IPS DF 4.7 (cell line): ENCODE data around the gene TSC2.

ENCODE experiments used
- DNase-seq: peaks from one replicate; pipeline ENCODE4 v3.0.0-alpha.2; 2013; ENCODE audit warnings: low spot score; ENCODE audit errors: extremely low read depth

Gene TSC2

DNA sequence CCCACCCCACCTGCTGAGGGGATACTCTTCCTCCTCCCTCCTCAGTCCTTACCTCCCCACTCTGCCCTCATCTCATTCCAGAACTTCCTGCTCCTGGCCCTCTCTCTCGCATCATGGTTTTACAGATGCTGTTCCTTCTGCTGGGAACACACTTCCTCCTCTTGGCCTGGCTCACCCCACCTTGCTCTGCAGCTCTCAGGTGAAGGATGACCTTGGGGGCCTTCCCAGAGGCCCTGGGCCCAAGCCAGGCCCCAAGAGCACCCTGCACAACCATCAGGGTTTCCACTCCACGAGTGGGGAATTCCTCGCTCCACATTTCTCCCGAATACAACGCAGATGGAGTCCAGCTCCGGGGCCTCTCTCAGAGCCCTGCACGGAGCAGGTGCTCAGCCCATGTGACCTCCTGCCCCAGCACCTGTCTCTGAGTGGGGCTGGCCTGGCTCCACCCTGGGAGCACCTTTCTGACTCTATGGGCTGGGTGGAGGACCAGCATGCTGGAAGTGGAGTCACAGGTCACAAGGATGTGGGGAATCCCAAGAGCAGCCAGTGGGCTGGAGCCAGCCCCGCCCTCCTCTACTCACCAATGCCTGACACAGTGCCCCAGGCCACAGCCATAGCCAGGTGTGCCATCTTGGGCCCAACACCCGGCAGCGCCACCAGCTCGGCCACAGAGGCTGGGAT, 4.7 kb upstream of the TSC2 start:
- DNase-seq: no peak

DNA sequence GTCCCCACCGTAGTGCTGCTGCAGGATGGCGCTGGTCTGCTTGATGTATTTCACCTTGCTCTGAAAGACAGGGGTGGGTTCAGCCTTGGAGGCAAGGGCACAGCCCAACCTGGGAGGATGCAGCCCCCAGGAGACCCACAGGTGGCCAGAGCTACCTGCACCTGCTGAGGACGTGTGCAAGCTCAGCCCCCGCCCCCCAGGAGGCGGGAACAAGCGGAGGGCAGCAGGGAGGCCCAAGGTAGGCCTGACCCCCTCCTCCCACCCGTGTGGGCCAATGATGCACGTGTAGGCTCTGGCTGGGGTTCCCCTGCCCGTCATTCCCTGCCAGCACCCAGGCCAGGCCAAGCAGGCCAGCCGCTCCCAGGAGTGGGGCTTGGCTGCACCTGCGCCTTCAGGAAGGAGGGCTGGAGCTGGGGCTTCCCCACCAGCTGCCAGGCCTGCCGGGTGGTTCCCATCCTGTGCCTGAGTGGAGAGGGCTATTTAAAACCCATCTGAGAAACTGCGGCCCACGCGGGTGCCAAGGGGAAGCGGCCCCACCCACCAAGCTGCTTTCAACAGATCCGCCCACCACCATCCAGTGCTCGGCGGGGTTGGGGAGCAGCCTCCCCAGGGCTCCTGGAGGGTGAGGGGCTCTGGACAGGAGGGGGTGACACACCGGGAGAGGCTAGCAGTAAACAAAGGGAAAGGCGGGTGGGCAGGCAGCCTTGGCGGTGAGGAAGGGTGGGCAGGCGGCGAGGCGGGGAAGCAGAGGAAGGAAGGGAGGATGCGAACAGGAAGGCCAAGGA, 3.9 kb upstream of the TSC2 start:
- no peak for DNase-seq

DNA sequence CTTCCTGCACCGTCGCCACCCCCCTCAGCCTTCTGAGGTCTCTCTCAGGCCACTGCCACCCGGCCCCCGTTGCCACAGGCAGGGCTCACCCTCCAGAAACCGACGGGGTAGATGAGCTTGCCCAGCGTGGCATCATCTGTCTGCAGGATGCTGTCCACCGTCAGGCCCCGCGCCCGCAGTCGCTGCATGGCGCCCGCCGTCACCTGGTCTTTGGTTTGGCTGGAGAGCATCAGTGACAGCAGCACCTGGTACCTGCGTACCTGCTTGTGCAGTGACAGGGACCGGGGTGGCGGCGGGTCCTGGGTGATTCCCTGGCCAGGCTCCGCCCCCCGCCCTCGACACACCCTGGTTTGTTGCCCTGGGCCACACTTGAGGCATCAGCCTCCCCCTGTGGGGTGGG, 3.2 kb upstream of the TSC2 start:
- DNase-seq: no peak

DNA sequence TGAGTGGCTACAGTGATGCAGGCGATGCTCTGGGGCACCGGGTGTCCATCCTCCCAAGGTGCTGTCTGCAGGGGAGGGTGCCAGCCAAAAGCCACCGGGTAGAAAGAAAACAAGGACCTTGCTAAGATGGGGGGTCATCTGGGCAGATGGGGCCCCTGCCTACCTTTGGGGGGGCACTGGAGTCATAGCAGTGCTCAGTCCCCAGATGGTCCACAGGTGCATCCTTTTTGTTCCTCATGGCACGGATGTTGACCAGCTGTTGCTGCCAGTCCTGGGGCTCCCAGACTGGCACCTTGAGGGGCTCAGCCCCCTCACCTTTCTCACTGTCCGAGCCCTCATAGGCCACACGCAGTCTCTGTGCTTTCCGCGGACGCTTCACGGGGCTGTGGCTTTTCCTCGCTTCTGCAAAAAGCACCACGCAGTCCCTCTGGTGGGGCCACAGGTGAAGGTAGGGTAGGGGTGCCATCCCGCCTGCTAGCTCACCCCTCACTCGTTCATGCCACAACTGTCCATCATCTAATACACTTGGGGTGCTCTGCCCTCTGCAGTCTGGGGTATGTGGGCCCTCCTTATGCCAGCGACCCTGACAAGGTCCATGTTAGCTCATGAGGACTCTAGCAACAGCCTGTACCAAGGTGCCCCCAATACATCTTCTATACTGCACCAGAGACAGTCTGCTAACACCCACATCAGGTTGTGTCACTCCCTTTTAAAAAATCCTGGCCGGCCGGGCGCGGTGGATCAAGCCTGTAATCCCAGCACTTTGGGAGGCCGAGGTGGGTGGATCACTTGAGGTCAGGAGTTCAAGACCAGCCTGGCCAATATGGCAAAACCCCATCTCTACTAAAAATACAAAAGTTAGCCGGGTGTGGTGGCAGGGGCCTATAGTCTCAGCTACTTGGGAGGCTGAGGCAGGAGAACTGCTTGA, 1.6 kb upstream of the TSC2 start:
- DNase-seq: no peak

DNA sequence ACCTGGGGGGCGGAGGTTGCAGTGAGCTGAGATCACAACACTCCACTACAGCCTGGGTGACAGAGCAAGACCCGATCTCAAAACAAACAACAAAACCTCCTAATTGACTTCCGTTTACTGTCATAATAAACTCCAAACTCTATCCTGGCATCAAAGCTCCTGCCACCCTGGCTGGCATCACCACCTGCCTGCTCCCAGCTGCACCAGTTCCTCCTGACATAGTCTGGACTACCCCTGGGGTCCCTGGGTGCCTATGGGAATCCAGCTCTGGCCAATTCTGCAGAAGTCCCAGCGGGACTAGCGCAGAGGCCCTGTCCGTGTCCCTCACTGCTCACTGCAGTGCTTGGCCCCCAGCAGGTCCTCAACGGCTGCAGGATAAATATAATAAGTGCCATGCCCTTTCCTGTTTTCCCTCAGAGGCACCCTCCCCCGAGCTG, 874 bp upstream of the TSC2 start:
- no peak for DNase-seq

DNA sequence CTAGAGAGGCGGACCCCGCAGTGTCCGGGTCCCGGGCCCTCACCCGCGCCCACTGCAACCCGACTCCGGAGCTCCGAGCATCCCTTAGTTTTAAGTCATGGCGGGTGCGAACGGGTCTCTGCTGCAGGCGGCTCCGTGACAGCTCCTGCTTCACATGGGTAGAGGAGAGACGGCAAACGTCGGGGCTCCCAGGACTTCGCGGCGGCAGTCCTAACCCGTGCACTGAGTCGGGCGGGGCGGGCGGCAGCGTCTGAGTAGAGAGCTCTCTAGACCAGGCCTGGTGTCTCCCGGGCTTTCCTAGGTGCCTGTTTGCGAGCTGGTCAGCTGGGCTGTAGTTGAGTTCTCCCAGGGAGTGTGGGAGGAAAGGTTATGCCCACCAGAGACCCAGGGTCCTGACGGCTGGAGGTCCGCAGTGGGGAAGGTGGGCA, 345 bp downstream of the TSC2 start:
- no peak for DNase-seq

DNA sequence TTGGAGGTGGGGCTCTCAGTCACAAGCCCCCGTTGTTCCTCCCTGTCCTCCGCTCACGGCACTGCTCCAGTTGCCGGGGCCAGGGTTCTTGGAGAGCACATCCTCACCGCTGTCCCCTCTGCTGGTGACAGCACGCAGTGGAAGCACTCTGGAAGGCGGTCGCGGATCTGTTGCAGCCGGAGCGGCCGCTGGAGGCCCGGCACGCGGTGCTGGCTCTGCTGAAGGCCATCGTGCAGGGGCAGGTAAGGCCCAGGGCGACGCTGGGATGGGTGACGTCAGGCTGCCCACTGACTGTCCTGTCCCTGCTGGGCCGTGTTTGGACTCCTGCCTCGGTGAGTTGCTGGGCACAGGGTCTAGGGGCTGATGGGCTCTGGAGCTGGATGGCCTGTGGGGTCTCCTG, 5.4 kb downstream of the TSC2 start:
- DNase-seq: no peak

DNA sequence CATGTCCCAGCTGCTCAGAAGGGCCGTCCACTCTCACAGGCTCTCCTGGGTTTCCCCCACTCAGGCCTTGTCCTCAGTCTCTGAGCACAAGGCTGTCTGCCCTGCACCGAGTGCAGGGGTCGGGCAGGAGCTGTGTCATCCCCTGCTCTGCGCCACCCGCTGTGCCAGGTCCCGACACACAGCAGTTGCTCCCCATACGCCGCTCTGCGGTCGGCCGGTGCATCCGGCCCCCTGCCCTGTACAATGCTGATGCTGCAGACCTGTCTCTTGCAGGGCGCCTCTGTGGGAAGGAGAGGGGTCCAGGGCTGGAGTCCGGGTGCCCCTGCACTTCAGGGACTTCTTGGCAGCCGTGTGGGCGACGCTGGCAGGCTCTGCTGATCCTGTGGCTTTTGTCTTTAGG, 6.1 kb downstream of the TSC2 start:
- no peak for DNase-seq

DNA sequence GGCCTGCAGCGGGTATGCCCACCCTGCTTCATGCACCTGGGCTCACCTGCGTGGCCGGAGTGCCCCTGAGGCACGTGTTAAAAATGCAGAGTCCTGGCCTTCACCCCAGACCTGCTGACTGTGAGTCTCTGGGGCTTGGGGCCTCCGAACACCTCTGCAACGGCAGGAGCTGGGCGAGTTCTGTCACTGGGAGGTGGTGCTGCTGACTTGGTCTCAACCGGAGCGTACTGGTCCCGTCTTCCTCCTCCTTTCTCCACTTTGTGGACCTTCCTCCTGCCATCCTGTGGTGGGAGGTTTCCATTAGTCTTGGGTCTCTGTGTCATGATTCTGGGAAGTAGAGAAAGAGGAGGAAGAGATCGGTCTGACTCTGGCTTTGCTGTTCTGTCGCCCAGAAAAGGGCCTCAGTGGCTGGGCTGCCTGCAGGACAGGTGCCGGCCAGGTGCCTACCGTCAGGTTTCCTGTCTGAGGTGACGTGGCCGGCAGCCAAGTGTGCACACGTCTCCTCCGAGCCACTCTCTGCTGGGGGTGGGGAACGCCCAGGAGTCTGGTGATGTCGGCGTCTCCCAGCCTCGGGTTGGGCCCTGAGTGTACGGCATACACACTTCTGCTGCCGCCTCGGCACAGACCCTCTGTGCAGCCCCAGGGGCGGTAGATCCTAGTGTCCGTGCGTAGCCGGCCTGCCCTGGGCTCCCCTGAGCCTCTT, 6.9 kb downstream of the TSC2 start:
- DNase-seq: no peak

DNA sequence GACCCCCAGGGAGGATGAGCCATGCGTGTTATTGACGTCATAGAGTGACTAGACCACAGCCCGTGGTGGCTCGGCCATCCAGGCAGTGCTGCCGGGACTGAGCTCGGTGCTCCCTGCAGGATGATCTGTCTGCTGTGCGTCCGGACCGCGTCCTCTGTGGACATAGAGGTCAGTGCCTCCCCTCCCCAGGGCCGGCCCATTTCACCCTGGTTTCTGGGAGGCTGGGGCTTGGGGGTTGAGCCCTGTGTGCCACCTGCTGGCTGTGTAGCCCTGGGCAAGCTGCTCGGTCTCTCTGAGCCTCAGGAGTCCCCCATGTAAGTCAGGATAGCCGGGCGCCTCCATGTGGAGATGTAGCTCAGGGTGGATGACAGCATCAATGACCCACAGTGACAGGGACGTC, 8.3 kb downstream of the TSC2 start:
- no peak for DNase-seq

DNA sequence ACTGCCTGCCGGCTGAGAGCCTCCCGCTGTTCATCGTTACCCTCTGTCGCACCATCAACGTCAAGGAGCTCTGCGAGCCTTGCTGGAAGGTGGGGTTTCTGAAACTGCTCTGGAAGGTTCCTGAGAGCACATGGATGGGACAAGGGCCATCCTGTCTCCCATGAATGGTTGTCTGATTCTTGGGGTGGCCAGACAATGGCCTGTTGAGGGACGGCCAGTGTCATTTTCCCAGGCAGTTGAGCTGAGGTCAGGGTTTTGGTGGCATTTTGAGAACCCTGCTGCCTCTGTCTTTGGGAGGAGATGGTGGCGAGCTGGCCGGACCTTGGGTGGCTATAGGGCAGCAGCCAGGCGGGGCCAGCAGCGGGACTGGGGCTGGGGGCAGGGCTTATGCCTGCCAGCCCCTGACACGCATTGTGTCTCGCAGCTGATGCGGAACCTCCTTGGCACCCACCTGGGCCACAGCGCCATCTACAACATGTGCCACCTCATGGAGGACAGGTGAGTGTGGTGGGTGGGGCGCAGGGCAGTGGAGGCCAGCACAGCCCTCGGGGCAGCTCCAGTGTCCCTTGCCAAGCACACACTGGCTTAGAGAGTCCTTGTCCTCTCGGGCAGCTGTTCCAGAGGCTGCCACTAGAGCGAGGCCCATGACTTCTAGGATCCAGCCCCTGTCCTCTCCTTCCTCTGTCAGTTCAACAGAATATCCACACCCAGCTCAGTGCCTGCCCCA, 9.1 kb downstream of the TSC2 start:
- DNase-seq: no peak

DNA sequence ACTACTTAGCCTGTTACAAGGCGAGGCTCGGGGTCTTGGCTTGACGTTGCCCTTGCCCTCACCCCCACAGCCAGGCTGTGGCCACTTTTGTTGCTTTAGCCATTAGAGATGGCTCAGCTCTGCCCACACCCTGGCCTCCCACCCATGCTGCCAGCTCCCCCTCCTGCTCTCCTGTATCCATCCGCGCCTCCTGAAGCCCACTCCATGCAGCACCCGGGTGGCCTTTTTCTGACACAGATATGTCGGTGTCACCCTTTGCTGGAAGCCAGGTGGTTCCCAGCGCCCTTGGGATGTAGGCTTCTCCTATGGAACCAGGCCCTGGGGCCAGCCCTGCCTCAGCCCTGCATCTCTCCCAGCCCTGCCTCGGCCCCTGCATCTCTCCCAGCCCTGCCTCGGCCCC, 9.7 kb downstream of the TSC2 start:
- DNase-seq: no peak

DNA sequence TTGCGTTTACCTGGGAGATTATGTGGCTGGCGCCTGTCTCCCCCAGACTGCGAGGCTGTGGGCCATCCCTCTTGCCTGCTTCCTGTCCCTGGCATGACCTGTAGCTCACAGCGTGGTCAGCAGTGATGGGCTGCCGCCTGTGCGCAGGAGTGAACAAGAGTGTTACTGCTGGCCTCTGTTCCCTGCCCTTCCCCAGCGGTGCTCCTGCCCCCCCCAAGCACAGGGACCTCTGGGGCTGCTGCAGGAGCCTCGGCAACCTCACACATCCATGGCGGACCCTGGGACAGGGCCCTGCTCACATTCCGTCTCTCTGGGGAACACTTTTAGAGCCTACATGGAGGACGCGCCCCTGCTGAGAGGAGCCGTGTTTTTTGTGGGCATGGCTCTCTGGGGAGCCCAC, 10.6 kb downstream of the TSC2 start:
- DNase-seq: no peak

DNA sequence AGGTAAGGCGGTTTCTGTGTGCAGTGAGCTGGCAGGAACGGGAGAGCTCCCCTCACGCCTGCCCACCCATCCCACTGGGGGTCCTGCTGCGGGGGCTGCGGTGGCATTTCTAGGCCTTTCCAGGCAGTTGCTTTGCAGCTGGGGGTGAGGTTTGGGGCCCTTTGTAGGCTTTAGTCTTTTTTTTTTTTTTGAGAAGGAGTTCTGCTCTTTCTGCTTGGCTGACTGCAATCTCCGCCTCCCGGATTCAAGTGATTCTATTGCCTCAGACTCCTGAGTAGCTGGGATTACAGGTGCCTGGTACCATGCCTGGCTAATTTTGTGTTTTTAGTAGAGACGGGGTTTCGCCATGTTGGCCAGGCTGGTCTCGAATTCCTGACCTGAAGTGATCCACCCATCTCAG, 11.1 kb downstream of the TSC2 start:
- no peak for DNase-seq

DNA sequence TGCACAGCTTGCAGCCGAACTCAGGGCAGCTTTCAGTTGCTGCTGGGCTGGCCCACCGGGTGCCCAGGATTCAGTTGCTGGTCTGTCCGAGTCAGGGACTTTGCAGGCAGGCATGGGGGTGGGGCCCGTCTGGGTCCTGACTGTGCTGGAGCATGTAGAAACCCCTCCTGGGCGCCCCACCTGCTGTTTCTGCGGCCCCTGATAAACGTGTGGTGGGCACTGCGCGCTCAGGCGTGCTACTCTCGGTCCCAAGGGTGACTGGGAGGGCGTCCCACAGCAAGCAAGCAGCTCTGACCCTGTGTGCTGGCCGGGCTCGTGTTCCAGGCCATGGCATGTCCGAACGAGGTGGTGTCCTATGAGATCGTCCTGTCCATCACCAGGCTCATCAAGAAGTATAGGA, 12.6 kb downstream of the TSC2 start:
- no peak for DNase-seq

DNA sequence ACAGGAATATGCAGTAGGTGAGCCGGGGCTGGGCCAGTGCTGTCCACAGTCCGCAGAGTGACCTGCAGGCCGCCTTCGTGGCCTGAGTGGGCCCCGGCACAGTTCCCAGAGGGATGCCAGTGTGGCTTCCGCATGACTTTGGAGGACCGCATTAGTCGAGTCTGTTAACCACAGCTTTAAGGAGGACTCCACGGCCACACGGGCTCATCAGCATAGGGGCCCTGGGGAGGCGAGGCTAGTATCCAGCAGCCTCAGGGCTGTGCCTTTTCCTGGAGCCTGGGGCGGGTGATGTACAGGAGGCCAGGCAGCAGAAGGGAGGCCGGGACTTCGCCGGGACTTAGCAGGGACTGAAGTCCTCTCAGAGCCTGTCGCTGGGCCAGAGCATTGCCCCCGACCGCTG, 13.2 kb downstream of the TSC2 start:
- DNase-seq: no peak

DNA sequence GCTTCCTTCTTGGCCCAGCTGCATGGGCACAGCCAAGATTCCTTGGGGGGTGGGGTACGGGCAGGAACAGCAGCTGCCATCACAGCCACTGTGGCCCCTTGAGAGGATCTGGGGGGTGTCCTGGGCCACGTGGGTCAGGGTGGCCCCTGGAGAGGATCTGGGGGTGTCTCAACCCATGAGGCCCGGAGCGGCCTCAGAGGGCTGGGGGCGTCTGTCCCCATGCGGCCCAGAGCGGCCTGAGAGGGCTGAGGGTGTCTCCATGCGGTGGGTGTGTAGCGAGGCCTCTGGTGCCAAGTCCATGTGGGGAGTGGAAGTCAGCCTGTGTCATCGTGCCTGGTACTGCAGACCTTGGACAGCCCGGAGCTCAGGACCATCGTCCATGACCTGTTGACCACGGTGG, 13.7 kb downstream of the TSC2 start:
- no peak for DNase-seq

DNA sequence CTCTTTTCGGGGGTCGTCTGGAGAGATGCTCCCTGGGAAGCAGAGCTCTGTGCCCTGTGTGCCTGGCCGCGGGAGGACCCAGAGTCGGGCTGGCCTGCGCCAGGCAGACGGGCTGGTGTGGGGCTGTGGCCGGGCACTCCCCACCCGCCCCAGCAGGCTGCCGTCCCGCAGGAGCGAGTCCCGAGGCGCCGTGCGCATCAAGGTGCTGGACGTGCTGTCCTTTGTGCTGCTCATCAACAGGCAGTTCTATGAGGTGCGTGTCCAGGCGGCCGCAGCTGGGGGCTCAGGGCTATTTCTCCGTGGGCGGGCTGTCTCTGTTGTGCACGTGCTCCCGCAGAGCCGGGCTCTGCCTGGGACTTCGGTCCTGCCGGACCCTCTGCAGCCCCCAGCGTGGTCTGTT, 15.0 kb downstream of the TSC2 start:
- DNase-seq: no peak

DNA sequence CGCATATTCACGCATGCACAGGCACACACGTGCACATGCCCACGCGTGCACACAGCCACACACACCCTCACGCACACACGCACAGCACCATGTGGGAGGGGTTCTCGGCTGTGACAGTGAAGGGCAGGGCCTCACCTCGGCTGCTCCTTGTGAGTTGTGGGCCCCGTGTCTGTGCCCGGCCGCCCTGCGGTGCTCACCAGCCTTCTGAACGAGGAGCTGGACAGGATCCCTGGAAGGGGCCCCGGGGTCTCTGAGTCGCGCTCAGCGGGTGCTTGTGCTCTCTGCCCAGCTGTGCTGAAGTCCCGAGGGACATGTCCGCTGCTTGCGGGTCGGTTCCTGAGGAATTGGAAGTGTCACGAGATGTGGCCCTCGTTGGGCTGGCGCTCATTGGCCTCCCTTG, 16.1 kb downstream of the TSC2 start:
- DNase-seq: no peak

DNA sequence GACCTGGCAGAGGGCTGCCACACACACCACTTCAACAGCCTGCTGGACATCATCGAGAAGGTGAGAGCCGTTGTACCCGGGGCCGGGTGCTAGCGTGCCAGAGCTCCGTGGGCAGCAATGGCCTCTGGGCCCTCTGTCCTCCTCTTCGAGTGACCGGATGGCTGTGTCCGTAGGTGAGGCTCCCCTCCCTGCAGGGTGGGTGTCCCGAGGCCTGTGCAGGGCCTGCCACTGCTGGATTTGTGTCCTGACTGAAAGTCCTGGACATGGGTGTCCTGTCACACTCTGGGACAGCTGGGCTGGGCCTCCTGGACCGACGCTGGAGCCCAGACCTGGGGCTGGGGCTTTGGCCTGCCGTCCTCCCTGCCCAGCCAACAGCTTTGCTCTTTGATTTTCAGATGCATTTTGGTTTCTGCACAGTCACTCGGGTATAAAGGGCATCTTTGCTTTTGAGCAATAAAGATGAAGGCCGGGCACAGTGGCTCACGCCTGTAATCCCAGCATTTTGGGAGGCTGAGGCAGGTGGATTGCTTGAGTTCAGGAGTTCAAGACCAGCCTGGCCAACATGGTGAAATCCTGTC, 16.7 kb downstream of the TSC2 start:
- DNase-seq: no peak
